Glomerular visceral epithelial cell (primary cell): Measurements from ENCODE around the gene CBX1.
"Not testable (repeated sequence)": the region's sequence is repeated elsewhere in the genome, so short reads cannot be mapped to it uniquely, and the experiment has no call there.

Experiments used
- DNase-seq: peaks from one replicate; pipeline ENCODE4 v3.0.0-alpha.2; 2016; ENCODE audit errors: extremely low spot score

Gene CBX1

DNA sequence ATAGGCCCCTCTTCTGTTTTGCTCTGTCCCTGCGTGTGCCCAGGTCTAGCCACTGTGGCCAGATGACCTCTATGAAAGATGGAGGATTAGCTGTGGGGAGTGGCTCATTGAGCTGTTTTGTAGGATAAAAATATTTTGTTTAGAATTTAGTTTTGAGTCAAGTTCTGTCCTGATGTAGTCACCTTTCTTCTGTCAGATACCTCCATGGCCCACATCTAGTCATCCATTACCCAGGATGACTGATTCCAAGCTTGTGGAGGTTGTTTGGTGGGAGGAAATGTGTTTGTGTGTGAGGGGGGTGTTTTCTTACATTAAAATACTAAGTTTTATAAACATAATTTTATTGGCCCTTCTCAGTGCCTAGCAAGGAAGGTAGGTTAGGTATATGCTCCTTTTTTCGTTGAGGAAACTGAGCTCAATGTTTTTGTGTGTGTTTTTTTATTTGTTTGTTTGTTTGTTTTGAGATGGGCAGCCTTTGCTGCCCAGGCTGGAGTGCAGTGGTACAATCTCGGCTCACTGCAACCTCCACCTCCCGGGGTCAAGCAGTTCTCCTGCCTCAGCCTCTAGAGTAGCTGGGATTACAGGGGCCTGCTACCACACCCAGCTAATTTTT lies 22.6 kb upstream of the CBX1 start:
- DNase-seq: no peak

DNA sequence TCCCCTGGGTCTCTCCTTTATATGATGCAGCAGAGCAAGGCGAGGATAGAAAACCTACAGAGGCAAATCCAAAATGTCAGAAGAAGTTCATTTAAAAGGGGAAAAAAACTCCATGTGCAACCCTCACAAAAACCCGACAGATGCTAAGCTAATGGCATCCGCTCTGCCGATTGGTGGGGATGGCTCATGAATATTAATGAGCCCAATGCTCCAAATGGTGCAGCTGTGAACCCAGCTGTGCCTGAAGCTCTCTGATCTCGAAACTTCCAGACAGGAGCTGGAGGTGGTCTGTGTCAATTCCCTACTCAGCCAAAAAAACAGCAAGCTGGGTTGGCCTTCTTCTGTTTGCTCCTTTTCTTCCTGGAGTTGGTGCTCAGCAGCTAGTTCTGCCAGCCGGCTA lies 21.8 kb upstream of the CBX1 start:
- DNase-seq: no peak

DNA sequence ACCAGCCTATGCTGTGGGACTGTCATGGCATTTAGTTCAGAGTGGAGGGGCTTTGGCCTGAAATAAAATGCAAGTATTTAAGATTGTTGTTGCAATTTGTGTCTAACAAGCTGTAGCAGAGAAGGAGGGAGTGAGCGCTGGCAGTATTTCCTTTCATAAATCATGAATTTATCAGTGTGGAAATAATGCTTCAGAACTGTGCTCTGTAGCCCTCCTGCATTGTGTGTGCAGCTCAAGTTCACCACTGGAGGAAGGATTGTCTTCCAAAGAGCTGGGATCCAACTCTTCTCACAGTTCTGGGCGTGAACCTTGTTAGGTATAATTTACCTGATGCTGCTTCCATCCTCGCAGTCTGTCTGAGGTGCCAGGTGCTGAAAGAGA lies 21.4 kb upstream of the CBX1 start:
- DNase-seq: no peak

DNA sequence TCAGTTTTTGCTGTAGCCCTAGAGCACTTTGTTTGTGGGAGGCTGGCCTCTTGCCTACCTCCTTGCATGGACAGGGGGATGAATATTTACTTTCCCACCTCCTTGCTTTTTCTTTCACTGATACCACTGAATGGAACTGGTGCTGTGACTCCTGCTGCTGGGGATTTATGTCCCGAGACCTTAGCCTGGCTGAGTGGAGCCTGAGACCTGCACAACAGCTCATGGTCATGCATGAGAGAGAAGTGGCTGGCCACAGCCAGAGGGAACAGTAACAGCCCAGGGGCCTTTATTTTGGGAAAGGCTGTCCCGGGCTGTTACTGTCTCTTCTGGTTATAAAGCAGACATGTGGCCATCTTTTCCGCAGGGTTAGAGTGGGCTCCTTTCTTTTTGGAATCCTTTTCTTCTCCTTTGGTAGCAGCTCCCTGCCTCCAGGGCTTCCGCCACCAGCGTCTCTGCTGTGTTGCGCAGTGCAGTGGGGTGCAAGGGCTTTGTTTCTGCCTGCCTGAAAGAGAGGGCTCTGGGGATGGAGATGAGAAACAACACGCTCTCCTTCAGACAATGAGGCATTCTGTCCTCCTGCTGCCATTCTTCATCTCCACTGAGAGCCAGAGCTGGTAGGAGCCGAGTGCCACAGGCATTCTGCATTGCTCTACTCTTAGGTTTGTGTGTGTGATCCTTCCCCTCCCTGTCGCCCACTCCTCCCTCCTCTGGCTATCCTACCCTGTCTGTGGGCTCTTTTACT lies 20.8 kb upstream of the CBX1 start:
- no peak for DNase-seq

DNA sequence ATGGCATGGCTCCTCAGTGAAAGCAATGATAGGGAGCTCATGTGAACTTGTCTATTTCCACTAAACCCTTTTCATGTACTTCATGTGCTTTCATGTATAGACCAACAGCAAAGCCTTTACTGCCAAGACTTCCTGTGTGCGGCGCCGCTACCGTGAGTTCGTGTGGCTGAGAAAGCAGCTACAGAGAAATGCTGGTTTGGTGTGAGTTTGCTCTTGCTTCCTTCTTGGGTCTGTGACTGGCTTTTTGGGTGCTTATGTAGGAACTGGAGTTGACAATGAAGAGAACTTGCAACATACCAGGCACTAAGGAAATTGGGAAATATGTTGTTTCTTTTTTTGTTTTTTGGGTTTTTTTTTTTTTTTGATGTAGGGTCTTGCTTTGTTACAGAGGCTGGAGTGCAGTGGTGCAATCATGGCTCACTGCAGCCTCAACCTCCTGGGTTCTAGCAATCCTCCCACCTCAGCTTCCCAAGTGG lies 12.0 kb upstream of the CBX1 start:
- DNase-seq: no peak

DNA sequence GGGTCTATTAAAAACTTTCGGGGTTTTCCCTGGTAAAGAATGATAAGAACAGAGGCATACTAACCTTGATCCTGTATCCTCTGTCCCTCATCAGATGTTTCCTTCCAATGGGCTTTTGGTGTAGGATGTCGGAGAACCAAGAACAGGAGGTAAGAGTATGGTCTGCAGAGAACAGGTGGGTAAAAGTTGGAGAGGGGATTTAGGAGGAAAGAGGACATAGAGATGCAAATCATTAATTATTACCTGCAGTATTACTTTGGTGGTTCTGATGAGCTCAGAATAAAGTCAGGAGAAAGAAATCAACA lies 10.6 kb upstream of the CBX1 start:
- DNase-seq: no peak

DNA sequence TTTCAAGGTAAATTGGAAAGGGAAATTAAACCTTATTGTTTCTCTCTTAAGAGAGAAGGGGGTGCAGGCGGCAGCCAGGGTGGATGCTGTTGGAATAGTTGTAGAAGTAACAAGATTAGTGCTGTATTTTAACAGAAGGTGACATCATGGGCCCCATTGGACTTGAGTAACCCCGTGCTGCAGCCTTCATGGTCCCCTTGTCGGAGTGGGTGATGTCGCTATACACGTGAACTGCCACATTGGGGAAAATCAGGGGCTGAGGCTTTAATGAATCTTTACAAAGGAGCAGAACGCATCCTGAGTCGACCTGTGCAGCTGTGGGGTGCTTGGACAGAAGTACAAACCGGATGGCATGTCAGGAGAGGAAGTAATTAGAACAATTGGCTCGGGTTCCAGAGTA lies 9.5 kb upstream of the CBX1 start:
- DNase-seq: no peak

DNA sequence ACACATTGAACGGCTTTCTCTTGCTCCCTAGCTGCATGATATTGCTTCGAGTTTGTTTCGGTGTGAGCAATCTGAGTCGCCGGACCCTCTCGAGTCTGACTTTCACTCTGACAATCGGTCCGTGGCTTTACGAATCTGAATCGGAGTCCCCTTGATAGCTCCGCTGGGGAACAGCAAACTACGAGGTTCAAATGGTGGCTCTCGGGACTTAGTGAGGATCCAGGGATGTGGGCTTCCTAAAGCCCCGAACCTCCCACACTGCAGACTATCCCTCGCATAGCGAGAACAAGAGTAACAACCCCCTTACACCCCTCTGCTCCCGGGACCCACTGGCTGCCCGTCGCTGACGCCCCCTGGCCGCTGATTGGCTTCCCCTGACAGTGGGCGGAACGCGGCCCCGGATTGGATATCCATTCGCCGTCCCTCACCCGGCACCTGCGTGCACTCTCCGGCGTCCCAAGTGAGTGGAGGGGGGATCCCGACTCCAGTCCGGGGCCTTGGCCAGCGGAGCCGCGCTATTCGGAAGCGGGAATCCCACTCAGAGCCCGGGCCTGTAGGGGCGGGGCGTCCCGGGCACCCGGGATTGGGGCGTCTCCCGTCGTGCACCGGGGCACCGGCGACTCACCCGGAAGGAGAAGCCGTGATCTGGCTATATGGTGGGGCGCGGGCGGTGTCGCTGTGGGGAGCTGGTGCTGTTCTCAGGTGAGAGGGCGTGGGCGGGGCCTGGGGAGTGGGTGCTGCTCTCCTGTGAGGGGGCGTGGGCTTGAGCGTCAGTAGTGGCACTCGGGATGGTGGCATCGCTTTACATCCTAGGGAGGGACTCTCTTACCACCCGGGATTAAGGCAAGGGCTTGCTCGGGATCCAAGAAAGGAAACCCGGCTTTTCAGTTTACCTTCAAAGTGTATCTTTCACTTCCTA lies 6.1 kb upstream of the CBX1 start, which contains the start of gene SNX11:
Gene SNX11, plus strand, starts transcription at position 630 of the 919 bp plus-strand sequence. CDS start 4,278 bp downstream, outside the sequence.
- peak; percentile 91 for DNase-seq

DNA sequence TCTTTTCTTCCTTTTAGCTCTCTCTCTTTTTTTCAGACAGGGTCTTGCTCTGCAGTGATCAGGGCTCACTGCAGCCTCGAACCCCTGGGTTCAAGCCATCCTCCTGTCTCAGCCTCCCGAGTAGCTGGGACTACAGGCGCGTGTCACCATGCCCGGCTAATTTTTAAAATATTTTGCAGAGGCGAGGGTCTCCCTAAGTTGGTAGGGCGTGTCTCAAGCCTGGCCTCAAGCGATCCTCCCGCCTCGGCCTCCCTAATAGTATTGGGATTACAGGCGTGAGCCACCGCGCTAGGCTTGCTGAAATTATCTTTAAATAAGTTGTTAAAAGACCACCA lies 5.5 kb upstream of the CBX1 start:
- no peak for DNase-seq

DNA sequence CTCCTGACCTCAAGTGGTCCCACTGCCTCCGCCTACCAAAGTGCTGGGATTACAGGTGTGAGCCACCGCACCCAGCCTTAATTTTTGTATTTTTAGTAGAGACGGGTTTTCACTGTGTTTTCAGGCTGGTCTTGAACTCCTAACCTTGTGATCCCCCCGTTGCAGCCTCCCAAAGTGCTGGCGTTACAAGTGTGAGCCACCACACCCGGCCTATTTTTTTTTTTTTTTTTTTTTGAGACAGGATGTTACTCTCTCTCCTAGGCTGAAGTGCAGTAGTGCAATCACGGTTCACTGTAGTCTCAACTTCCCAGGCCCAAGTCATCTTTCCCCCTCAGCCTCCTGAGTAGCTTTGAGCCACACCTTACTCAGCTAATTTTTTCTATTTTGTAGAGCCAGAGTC lies 3.2 kb upstream of the CBX1 start:
- DNase-seq: no peak

DNA sequence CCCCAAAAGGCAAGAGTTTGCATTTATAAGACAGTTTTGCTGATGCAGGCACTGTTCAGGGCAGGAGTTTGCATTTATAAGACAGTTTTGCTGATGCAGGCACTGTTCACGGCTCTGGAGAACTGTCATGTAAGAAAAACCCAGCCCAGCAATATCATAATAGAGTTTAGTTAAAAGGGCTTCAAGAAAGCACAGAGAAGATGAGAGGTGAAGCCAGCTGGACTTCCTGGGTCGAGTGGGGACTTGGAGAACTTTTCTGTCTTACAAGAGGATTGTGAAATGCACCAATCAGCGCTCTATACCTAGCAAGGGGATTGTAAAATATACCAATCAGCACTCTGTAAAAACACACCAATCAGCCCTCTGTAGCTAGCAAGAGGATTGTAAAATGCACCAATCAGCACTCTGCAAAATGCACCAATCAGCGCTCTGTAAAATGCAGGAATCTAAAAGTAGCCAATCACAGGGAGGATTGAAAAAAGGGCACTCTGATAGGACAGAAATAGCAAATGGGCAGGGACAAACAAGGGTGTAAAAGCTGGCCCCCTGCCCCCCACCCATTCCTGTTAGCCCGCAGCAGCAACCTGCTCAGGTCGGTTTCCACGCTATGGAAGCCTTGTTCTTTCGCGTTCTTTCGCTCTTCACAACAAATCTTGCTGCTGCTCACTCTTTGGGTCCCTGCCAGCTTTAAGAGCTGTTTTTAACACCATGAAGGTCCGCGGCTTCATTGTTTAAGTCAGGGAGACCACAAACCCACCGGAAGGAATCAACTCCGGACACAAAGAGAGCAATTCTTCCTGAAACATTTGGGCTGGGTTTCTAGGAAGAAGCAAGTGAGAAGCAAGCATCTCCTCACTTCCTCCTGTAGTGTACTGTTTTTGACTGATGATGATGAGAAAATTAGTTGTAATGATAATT lies 1.8 kb upstream of the CBX1 start:
- DNase-seq: no peak

DNA sequence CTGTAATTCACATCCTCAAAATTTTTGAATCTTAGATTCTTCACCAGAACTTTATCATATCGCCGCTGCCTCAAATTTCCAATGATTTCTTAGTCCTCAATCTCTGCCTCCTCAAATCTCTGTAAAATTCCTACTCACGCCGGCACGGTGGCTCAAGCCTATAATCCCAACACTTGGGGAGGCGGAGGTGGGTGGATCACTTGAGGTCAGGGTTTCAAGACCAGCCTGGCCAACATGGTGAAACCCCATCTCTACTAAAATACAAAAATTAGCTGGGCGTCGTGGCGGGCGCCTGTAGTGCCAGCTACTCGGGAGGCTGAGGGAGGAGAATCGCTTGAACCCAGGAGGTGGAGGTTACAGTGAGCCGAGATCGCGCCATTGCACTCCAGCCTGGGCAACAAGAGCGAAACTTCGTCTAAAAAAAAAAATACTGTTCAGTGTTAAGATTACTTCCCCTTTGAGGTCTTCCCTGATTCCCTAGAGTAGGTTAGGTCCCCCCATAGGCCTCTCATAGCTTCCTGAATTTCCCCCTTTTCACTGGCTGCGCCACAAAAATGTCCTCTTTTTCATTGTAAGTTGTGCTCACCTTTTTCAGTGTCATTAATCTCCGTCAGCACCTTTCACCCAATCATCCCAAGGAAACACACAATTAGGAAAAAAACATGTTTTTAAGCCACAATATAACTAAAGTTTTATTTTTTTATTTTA lies 919 bp upstream of the CBX1 start:
- no peak for DNase-seq

DNA sequence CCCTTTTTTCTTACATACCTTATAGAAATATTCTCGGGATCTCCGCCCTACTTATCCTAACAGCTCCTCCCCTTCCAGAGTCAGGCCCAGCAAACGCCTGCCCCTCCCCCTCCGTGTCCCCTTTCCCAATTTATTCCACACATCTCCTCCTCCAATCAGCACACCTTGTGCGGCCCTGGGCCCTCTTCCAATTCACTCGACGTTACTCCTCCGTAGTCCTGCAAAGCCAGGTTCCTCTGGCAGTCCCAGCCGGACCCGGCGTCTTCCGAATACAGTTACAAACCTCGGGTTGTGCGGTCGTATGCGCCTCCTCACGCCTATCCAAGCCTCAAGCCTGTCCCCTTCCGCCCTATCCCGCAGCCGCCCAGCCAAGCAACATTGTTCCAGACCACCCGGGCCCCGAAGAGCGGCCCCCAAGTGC lies 677 bp downstream of the CBX1 start:
- peak; percentile 78 for DNase-seq

DNA sequence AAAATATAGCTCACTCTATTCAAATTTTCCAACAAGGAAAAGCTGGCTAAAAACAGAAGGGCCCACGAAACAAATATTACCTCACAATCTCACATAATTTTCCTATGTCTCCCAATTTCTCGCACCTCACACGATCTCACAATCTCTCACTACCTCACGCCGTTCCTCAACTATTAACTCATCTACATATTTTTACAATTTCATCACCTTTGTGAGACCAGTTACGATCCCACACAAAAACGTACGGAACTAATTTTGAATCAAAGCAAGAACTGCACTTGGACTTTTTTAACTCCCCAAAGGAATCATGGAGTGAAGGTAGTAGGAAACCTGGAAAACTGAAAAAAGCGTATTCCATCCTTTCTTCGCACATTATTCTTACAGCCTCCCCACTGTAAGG lies 1.1 kb downstream of the CBX1 start:
- DNase-seq: peak; percentile 52

DNA sequence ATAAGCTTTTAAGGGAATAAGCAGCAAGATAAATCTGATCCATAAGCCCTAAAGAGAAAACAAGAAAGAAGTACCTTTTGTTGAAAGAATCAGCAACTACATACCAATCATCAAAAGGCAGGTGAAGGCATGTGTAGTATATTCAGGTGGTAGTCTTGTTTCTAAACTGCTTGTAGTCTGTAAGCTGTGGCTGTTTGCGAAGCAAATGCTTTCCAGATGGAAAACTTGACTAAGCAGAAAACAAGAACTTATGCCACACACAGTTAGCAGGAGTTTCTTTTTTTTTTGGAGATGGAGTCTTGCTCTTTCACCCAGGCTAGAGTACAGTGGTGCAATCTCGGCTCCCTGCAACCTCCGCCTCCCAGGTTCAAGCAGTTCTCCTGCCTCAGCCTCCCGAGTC lies 5.7 kb downstream of the CBX1 start:
- DNase-seq: no peak

DNA sequence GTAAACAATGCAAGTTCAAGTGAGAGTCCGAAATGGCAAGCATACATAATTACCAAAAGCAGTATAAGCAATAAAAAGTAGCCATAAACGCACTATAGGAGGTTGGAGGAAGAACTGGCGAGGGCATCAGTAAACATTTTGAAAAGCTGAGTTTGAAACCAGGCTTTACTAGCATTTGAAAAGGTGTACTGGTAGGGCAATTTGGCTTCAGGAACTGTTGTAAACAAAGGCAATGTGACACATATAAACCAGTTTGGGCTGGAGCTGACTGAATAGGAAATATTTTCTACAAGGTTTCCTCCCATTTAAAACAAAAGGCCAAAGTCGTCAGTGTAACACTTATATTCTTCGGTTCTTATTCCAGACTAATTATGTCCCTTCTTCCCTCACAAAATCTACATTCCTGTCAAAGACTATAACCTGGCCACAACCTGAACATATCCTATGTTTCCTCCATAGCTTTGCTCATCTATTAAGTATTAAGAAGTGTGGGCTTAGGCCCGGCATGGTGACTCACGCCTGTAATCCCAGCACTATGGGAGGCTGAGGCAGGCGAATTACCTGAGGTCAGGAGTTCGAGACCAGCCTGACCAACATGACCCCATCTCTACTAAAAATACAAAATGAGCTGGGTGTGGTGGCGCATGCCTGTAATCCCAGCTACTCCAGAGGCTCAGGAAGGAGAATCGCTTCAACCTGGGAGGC lies 7.8 kb downstream of the CBX1 start:
- DNase-seq: no peak

DNA sequence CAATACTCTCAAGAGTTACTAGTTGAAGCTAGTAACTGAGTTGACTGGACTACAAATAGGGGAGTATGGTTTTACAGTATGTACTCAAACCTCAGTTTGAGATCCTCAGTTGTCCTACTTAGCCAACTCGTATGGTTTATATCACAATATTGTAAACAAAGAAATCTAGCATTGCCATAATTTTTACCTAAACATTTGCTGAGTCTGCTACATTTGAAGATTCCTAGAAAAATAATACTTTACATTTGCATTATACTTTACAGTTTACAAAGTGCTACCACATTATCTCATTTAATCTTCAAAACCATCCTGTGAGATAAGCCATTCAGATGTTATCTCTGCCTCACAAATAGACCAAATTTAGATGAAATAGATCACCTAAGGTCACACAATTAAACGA lies 16.3 kb downstream of the CBX1 start:
- DNase-seq: no peak

DNA sequence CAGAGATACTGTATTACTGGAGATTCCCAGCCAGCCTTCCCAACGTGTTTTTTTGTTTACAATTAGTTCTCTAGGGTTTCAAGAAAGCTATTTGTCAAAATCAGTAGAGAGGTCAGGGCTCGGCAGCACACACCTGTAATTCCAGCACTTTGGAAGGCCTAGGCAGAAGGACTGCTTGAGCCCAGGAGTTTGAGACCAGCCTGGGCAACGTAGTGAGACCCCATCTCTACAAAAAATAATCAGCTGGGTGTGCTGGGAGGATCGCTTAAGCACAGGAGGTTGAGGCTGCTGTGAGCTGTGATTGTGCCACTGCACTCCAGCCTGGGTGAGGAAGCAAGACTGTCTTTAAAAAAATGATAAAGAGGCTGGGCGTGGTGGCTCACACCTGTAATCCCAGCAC lies 19.4 kb downstream of the CBX1 start:
- DNase-seq: no peak

DNA sequence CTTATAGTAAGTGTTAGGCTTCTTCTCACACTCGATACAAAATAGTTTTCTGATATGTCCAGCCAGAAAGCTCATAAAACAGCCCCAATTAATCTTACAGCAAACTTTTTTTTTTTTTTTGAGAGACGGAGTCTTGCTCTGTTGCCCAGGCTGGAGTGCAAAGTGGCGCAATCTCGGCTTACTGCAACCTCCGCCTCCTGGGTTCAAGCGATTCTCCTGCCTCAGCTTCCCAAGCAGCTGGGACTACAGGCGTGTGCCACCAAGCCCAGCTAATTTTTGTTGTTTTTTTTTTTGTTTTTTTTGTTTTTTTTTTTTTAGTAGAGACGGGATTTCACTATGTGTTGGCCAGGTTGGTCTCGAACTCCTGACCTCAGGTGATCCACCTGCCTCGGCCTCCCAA lies 24.1 kb downstream of the CBX1 start:
- not testable (repeated sequence) for DNase-seq

DNA sequence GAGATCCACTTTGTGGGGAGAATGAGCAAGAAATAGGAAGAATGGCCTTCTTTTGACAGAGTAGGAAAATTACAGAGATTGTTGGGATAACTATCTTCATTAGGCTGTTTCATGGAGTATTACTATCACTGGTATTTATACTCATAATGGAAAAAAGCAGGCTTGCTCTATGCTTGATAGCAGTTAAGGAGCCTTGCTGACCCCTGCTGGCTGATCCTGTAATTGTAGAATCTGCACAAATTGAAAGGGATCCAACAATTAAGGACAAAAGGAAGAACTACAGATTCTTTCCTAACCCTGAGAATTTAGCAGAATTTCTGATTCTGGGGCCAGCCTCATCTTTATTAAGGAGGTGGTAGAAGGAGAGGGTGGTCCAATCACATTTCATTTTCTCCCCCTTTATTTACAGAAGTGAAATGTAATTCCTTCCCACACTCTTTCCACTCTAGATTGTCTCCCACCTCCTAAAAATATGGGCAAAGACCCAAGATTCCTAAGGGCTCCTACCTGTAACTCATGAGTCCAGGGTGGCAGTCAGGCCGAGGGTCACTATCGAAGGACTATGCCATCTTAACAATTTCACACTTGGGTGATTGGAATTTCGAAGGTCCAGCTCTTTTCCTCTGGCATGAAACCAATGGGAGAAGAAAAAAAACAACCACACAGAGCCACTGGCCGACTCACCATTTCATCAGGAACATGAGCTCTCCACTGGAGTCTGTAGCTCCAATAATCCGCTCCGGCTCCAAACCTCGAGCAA lies 26.8 kb downstream of the CBX1 start:
- peak; percentile 83 for DNase-seq
